ENCODE results near the gene GSTP1.
A peak's percentile ranks its signal among the peaks of the same experiment; 100 is the strongest.
"Not testable (repeated sequence)": the region's sequence is repeated elsewhere in the genome, so short reads cannot be mapped to it uniquely, and the experiment has no call there.

GSTP1 gene

DNA sequence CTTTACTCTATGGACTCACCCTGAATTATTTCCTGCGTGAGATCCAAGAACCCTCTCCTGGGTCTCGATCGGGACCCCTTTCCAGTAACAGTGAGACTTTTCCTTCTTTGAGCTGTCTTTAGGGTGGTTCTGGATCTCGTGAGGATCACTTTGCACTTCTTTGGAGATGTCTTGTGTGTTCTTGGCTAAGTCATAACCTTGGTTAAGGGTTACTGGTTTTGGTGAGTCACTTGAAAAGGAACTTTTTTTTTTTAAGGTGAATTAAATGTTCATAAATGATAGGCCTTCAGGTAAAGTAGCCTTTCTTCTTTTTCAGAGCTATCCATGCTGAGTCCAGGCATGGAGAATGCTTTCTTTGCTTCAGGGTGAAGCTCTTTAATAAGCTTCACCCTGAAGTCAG, 19.4 kb upstream of the GSTP1 start:
- no peak for DNase-seq

DNA sequence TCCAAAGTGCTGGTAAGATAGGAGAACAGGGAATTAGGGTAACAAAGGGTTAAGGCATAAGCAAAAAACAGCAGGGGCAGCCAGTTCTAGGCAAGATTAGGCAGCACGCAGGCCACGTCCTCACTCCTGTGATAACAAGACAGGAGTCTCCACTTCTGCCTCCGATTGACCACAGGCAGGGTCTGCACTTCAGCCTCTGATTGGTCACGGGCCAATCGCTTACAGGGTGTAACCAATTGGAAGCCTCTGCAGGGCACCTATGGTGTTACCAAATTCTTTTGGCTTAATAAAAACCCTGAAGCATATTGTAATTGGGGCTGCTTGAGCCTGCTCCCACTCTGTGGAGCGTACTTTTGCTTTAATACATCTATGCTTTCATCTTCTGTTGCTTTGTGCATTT, 12.2 kb upstream of the GSTP1 start:
- no peak for DNase-seq

DNA sequence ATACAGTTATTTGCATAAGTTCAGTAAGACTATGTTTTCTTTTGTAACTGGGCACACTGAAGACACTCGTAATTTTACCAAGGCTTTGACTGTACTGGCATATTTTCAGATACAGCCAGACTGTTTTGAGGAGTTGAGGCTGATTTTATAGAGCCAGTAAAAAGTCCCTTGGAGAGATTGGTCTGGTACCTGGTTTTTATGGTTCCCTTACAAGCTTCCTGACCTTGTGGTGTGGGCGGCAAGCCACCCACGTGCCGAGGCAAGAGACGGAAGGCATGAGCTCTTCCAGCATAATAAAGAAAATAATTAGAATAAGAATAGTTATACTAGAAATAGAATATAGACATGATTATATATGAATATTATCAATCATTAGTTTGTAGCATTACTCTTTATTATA, 11.3 kb upstream of the GSTP1 start:
- no peak for DNase-seq

DNA sequence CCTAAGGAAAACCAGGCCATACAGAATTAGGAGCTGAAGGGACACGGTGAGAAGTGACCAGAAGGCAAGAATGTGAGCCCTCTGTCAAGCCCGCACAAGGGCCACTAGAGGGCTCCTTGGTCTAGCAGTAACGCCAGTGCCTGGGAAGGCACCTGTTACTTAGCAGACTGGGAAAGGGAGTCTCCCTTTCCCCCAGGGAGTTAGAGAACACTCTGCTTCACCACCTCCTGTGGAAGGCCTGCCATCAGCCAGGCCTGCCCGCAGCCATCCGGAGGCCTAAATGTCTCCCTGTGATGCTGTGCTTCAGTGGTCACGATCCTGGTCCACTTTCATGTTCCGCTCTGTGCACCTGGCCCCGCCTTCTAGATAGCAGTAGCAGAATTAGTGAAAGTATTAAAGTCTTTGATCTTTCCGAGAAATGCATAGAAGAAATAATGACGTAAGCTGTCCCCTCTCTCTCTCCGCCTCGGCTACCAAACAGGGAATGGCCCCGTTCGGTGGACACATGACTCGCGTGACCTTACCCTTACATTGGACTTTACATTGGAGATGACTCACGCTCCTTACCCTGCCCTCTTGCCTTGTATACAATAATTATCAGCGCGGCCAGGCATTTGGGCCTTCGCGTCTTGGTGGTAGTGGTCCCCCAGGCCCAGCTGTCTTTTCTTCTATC, 10.7 kb upstream of the GSTP1 start:
- peak; percentile 74 for DNase-seq

DNA sequence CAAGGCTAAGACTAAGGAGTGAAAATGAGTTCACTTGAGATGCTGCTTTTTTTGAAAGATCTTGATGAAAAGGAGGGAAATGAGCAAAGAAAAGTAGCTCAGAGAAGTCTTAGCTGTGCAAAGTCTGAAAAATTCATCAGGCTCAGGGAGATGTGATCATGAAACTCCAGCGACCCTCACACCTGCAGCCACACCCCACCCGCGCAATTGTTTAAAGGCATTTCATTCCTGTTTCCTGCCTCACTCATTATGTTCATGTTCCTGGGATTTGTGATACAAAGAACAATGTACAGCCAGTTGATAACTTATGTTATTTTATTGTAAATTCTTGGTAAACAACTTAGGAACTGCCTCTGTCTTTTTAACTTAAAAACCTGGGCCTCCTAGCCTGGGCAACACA, 8.7 kb upstream of the GSTP1 start:
- DNase-seq = no peak

DNA sequence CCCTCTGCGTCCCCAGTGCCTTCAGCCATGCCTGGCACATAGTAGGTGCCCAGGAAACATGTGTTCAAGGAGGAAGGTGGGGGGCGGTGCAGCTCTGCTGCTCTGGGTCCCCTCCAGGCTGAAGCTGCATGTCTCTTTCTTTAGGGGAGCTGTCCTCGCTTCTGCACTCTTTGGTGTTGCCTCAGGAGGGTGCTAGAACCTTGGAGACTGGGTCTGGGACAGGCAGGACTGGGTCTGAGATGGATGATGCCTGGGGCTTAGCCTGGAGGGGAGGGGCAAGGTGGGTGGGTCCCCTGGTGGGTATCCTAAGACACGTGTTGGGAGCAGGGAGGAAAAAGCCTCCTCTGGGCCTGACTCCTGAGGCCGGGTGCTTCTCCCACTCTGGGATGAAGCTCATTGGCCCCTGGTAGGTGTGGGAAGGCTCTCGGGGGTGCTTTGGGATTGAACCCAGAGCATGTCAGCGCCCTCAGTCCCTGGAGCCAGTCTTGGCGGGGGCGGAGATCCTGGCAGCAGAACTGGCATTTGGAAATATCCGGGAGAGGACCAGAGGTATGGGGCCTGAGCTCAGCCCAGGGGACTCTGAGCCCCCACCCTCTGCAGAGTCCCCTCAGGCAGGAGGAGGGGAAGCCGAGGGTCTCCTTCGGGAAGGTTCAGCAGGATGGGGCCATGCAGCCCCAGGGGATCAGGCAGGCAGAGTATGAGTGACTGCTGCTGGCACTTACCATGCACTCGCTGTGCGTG, 6.7 kb upstream of the GSTP1 start:
- no peak for DNase-seq

DNA sequence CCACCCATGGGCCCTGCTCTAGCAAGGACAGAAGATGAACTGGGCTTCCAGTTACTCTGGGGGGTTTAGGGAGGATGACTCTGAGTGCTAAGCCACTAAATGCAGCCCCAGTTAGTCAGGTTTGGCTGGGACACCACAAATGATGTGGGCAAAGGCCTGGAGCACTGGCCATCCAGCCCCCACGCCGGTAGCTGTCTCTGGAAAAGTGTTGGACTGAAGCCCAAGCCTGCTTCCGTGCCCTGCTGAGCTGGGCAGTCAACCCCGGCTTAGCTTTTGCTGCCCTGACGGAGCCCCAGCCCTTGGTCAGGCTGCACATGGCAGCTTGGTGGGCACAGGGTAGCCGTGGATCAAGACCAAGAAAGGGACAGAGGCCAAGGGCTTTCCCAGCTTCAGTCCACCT, 5.7 kb upstream of the GSTP1 start:
- no peak for DNase-seq

DNA sequence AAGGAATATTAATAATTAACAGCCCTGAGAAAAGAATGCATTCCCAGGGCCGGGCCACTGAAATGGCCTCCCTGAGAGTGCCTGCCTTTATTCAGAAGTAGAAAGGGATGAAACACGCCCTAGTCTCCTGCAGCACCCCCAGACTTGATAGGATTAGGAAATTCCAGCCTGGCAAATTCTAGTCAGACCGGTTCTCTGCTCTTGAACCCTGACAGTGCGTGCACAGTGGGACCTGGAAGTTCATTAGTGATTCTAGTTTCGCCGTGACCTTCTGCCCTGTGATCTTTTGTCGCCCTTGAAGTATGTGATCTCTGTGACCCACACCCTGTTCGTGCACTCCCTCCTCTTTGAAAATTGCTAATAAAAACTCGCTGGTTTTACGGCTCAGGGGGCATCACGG, 2.1 kb upstream of the GSTP1 start:
- no peak for DNase-seq

DNA sequence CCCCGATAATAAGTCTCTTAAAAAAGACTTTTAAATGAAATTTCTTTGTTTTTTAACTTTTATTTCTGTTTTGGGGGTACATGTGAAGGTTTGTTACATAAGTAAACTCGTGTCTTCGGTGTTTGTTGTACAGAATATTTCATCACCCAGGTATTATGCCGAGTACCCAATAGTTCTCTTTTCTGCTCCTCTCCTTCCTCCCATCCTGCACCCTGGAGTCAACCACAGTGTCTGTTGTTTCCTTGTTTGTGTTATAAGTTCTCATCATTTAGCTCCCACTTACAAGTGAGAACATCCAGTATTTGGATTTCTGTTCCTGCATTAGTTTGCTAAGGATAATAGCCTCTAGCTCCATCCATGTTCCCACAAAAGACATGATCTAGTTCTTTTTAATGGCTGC, 1.6 kb upstream of the GSTP1 start:
- DNase-seq = no peak

DNA sequence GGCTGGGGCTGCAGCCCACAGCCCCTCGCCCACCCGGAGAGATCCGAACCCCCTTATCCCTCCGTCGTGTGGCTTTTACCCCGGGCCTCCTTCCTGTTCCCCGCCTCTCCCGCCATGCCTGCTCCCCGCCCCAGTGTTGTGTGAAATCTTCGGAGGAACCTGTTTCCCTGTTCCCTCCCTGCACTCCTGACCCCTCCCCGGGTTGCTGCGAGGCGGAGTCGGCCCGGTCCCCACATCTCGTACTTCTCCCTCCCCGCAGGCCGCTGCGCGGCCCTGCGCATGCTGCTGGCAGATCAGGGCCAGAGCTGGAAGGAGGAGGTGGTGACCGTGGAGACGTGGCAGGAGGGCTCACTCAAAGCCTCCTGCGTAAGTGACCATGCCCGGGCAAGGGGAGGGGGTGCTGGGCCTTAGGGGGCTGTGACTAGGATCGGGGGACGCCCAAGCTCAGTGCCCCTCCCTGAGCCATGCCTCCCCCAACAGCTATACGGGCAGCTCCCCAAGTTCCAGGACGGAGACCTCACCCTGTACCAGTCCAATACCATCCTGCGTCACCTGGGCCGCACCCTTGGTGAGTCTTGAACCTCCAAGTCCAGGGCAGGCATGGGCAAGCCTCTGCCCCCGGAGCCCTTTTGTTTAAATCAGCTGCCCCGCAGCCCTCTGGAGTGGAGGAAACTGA, 731 bp downstream of the GSTP1 start:
- DNase-seq = peak; percentile 70

DNA sequence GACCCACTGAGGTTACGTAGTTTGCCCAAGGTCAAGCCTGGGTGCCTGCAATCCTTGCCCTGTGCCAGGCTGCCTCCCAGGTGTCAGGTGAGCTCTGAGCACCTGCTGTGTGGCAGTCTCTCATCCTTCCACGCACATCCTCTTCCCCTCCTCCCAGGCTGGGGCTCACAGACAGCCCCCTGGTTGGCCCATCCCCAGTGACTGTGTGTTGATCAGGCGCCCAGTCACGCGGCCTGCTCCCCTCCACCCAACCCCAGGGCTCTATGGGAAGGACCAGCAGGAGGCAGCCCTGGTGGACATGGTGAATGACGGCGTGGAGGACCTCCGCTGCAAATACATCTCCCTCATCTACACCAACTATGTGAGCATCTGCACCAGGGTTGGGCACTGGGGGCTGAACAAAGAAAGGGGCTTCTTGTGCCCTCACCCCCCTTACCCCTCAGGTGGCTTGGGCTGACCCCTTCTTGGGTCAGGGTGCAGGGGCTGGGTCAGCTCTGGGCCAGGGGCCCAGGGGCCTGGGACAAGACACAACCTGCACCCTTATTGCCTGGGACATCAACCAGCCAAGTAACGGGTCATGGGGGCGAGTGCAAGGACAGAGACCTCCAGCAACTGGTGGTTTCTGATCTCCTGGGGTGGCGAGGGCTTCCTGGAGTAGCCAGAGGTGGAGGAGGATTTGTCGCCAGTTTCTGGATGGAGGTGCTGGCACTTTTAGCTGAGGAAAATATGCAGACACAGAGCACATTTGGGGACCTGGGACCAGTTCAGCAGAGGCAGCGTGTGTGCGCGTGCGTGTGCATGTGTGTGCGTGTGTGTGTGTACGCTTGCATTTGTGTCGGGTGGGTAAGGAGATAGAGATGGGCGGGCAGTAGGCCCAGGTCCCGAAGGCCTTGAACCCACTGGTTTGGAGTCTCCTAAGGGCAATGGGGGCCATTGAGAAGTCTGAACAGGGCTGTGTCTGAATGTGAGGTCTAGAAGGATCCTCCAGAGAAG, 1.6 kb downstream of the GSTP1 start:
- DNase-seq = no peak

DNA sequence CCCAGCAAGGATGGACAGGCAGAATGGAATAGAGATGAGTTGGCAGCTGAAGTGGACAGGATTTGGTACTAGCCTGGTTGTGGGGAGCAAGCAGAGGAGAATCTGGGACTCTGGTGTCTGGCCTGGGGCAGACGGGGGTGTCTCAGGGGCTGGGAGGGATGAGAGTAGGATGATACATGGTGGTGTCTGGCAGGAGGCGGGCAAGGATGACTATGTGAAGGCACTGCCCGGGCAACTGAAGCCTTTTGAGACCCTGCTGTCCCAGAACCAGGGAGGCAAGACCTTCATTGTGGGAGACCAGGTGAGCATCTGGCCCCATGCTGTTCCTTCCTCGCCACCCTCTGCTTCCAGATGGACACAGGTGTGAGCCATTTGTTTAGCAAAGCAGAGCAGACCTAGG, 2.3 kb downstream of the GSTP1 start:
- no peak for DNase-seq

DNA sequence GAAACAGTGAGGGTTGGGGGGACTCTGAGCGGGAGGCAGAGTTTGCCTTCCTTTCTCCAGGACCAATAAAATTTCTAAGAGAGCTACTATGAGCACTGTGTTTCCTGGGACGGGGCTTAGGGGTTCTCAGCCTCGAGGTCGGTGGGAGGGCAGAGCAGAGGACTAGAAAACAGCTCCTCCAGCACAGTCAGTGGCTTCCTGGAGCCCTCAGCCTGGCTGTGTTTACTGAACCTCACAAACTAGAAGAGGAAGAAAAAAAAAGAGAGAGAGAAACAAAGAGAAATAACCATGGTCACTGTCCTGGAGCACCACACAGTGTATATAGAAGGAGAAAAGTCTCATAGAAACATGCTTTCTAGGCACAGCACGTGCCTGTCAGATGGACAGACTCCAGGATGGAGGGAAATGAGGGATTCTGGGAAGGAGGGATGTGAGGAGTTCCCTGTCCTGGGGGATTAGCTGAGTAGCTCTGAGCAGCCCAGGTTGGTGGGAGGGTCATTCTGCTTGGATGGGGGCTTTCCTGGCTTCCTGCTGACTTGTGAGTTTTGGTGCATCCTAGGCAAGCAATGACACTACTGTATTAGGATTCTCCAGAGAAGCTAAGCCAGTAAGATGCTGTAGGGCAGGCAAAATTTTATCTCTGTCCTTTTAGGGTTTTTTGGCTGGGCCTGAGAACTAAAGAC, 3.1 kb downstream of the GSTP1 start:
- DNase-seq = no peak

DNA sequence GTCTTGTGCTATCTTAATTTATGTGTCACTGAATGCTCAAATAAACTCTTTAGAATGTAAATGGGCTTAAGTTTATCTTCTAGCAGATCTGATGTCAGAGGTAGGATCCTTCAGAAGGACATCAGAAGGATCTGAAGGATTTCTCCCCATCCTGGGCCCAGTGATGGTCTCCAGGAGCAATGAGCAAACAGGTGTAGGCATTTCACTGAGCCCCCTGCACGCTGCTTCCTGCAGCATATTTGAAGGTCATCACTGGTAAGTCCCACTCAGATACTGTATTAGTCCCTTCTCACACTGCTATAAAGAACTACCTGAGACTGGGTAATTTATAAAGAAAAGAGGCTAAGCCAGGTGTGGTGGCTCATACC, 4.5 kb downstream of the GSTP1 start:
- DNase-seq = no peak

DNA sequence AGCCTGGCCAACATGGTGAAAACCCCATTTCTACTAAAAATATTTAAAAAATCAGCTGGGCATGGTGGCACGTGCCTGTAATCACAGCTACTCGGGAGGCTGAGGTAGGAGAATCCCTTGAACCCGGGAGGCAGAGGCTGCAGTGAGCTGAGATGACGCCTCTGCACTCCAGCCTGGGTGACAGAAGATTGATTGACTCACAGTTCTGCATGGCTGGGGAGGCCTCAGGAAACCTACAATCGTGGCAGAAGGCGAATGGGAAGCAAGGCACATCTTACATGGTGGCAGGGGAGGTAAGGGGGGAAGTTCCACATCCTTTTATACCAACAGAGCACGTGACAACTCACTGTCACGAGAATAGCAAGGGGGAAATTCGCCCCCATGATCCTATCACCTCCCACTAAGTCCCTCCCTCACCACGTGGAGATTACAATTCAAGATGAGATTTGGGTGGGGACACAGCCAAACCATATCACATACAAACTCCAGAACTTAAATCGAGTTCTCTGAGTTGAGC, 5.3 kb downstream of the GSTP1 start:
- DNase-seq = not testable (repeated sequence)

DNA sequence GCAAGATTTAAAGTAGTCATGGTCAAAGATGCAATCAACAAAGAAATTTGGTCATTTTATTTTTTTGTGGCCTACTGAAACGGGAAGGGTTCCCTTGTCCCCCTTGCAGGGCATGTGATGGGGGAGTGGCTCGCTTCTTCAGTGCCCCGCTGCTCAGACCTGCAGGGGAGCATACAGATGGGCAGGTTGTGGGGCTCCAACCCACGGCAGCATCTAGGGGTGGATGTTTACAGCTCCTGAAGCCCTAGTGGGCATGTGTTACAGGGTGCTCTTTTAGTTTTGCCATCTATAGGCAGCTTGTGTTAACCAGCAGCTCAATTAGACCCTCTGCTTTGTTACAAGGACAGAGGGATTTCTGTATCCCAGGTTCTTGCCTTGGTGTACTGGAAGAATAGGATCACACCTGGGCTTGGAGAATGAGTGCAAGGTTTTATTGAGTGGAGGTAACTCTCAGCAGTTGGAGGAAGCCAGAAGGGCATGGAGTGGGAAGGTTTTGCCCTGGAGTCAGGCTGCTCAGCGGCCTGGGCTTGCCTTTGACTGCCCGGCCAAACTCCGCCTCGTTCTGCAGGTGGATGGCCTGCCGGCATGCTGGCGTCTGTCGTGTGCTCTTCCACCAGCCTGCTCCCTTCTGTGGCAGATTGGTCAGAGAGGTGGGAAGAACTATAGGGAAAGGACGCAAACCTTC, 9.4 kb downstream of the GSTP1 start:
- DNase-seq = no peak

DNA sequence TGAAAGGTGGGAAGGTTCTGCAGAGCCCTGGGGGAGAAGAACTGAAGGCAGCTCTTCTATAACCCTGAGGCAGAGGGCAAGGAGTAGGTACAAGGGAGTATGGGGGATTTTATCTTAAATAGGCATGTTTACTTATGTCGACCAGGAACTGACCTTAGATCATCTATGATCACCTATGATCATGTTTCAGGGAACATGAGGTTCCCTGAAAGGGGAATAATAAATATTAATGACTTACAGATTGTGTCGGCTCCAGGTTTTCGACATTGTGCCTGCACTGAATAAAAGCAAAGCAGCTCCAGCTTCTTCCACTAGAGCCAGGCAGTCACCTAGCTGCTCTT, 9.9 kb downstream of the GSTP1 start:
- no peak for DNase-seq

DNA sequence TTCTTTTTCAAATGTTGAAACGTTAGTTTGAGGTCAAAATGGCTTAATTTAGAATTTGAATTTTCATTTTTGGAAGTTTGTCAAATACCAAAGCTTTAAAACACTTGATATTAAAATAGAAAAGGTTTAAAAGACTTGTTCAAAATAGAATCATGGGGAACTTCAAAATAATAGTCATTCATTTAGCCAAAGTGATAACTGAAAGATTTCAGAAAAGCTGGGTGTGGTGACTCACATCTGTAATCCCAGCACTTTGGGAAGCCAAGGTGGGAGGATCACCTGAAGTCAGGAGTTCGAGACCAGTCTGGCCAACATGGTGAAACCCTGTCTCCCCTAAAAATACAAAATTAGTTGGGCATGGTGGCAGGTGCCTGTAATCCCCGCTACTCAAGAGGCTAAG, 10.9 kb downstream of the GSTP1 start:
- no peak for DNase-seq

DNA sequence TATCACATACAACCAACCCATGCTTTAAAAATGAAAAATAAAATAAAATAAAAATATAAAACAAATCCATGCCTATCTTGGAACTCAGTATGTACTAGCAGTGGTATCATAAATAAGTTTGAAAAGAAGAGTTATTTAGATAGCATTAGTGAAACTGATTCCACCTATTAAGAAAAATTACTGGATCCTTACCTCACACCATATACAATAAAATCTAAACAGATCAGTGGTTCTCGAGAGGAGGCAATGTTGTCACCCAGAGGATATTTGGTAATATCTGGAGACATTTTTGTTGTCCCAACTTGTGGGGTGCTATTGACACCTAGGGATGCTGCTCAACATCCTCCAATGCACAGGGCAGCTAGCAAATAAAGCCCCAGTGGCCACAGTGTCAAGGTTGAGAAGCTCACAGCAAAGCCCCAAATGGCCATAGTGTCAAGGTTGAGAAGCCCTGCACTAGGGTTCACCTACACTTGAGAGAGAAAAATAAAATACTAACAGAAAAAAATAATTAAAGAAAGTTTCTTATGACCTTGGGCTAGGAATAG, 13.2 kb downstream of the GSTP1 start:
- DNase-seq = no peak

DNA sequence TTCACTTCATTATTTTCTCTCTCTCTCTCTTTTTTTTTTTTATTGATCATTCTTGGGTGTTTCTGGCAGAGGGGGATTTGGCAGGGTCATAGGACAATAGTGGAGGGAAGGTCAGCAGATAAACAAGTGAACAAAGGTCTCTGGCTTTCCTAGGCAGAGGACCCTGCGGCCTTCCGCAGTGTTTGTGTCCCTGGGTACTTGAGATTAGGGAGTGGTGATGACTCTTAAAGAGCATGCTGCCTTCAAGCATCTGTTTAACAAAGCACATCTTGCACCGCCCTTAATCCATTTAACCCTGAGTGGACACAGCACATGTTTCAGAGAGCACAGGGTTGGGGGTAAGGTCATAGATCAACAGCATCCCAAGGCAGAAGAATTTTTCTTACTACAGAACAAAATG, 13.8 kb downstream of the GSTP1 start:
- not testable (repeated sequence) for DNase-seq

DNA sequence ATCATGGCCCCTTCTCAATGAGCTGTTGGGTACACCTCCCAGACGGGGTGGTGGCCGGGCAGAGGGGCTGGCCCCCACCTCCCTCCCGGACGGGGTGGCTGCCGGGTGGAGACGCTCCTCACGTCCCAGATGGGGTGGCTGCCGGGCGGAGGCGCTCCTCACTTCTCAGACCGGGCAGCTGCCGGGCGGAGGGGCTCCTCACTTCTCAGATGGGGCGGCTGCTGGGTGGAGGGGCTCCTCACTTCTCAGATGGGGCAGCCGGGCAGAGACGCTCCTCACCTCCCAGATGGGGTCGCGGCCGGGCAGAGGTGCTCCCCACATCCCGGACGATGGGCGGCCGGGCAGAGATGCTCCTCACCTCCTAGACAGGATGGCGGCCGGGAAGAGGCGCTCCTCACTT, 14.4 kb downstream of the GSTP1 start:
- DNase-seq = not testable (repeated sequence)
